Kidney tubule cell (primary cell): Measurements from ENCODE around the gene FBXO24.
A peak's percentile ranks its signal among the peaks of the same experiment; 100 is the strongest.

ENCODE experiments used
- DNase-seq: peaks from one replicate; pipeline ENCODE4 v3.0.0-alpha.2; 2018; ENCODE audit warnings: low spot score

FBXO24 gene

GRCh38 chr7:100620804-100621203 lies 34.7 kb downstream of the FBXO24 start:
- no peak for DNase-seq

DNA sequence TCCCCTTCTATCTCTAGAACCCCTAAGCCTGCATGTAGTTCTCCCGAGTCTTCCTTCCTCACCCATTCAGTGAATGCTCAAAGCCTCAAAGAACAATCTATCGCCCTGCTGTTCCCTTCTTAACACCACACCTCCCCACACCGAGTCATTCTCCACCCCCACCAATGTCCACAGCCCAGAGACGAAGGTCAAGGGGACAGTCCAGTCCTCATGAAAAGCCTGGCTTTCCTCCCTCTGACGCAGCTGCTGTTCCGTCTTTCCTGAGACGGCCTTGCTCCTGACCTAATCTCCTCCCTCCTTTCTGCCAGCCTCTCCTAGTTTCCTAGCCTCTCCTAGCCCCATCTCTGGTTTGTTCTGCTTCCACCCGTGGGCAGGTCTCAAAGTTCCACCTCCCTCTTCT lies 35.4 kb downstream of the FBXO24 start:
- no peak for DNase-seq

DNA sequence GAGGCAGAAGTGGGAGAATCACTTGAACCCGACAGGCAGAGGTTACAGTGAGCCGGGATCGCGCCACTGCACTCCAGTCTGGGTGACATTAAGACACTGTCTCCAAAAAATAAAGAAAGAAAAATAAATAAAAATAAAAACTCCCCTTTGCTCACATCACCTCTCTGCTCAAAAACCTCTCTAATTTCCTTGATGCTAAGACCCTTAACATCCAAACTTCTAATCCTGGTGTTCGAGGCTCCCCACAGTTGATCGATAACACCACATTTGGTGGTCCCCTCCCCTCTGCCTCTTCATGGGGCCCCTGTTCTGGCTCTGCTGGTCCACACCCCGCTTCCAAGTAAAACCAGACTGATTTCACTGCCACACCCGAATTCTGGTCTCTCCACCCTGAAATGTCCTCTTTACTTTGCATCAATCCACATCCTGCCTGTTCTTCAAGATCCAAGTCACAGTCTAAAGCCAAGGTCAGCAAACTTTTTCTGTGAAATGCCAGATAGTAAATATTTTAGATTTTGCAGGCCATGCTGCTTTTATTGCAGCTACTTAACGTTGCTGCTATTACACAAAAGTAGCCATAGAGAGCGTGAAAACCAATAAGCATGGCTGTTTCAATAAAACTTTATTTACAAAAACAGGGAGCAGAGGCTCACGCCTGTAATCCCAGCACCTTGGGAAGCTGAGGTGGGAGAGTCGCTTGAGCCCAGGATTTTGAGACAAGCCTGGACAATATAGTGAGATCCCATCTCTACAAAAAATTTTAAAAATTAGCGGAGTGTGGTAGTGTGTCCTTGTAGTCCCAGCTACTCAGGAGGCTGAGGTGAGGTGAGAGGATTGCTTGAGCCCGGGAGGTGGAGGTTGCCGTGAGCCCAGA lies 38.1 kb downstream of the FBXO24 start:
- DNase-seq, result no peak

DNA sequence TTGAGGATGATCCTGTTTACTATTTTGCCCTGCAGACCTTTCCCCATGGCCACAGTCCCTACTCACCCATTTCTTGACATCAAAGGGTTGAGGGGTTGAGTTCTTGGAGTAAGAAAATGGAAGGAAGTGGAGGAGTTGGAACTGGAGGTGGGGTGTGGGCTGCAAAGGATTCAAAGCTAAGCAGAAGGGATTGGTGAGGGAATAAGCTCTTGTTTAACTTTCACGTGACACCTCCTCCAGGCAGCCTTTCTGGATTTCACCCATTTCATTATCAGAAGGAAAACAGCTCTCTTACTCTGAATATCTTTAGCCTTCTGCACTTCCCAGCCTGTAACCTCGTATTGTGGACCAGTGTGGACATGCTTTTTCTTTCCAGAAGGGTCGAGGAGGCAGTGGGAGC lies 39.9 kb downstream of the FBXO24 start:
- DNase-seq, result no peak

DNA sequence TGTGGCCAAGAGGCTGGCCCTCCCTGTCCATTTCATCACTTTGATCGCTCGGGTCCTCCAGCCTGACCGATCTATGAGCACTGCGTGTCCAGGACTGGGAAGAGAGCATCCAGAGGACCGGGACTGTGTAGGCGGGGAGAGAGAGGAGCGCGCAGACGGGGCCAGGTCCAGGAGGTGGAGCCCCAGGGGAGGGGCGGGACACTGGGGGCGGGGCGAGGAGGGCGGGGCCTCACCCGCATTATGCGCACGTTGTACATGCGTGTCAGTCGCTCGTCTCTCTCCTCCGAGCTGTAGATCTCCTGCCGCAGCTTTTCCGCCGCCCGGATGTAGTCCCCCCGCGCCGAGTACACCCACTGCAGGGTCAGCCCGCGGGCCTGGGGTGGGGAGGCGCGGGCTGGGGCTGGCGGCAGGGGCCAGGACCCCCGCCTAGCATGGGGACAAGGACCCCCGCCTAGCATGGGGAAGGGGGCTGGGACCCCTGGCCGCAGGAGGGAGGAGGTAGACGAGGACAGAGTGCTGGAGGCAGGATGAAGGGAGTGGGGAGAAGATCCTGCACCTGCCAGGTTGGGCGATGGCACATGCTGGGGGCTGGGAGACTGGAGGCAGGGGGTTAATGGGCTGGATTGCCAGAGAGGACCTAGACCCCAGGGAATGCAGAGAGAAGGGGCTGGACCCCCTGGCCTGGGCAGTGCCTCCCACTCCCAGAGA lies 40.6 kb downstream of the FBXO24 start:
- peak; percentile 79 for DNase-seq

GRCh38 chr7:100627238-100627549 lies 41.1 kb downstream of the FBXO24 start:
- no peak for DNase-seq

GRCh38 chr7:100629117-100629716 lies 43.1 kb downstream of the FBXO24 start:
- DNase-seq, result peak; percentile 32

- no peak for DNase-seq
These were observed 43.9 kb downstream of the FBXO24 start for GRCh38 chr7:100630066-100630465.

GRCh38 chr7:100632951-100633717 lies 47.0 kb downstream of the FBXO24 start:
- DNase-seq, result peak; percentile 43

- no peak for DNase-seq
These were observed 53.9 kb downstream of the FBXO24 start for GRCh38 chr7:100639995-100640516.

DNA sequence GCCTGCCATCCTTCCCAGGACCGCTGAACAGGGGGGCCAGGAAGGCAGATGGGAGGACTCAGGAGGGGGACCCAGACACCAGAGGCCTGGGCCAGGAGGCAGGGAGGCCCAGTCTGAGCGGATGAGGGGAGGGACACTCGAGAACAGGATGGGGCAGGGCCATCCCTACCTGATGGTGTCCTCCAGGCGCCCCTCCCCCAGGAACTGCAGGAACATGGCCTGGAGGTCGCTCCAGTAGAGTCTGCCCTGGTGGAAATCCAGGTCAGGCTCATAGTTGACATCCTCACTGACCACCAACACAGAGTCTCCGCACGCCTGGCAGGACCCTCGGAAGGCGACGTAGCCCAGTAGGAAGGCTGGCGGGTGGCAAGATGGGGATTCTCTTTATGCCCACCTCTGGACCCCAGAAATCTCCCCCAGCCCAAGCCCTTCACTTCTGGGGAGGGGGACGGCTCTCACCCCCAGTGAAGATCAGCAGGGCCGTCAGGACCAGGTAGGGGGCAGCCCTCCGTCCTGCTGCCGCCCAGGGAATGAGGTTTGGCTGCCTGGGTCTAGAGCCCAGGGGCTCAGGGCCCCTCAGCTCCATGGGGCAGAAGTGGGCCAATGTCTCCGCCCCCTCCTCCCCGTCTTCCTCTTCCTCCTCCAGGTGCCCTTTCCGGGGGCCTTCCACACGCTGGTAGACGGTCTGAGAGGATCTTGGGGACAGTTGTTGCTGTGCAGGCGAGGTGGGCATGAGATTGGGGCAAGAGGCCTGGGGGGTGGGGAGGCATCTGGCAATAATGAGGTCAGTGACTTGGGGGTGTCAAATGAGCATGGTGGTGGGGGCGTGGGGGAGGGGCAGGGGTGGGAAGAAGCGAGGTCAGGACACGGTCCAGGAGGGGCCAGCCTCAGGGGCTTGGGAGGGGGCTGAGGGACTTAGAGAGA lies 54.7 kb downstream of the FBXO24 start:
- no peak for DNase-seq

DNA sequence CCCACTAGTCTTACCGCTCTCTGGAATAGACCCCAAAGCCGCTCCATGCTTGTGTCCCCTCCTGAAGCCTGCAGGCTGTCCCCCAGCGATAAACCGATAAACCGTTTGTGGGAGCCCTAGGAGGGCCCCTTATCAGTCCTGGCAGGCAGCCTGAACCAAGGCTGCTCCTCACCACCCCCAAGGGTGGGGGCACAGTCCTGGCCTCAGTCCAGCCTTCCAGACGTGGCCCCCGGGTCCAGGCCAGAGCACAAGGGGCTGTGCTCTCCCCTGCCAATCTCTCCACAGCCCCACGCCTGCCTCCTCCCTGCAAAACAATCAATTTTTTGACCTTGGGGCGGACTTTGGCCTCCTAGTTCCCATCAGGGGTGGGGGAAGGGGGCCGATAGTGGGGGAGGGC lies 55.3 kb downstream of the FBXO24 start, which contains the start of gene TFR2:
TSS of gene TFR2 (minus strand) at position 90 of the 397 bp plus-strand sequence. CDS start at position 47, 43 bp downstream.
- no peak for DNase-seq

- DNase-seq, result no peak
These were observed 55.9 kb downstream of the FBXO24 start for GRCh38 chr7:100641860-100642533.

- no peak for DNase-seq
These were observed 56.4 kb downstream of the FBXO24 start for GRCh38 chr7:100642534-100642907.

- no peak for DNase-seq
These were observed 63.9 kb downstream of the FBXO24 start for GRCh38 chr7:100649826-100650565.
